Uterus (tissue), 4 donors: ENCODE results near the gene DDX23. TPM values are rescaled to one million over a fixed set of nuclear protein-coding genes. Genes with fewer than 3 reads are reported as not detected.

Experiments
- DNase-seq, 2 donors: peaks; one replicate each; pipeline ENCODE4 v3.0.0-alpha.2; 2019 to 2020
- H3K27ac ChIP-seq, 2 donors: fragments of 200-600 bp; sonication (generic); 1 replicate in 1 of 2; 2 replicates in 1 of 2; pipeline ENCODE4 v1.5.1; 2016 to 2018
- H3K27me3 ChIP-seq, 2 donors: fragments of 200-600 bp; sonication (generic); one replicate each; pipeline ENCODE4 v1.5.1; 2018 to 2019; ENCODE audit warnings: control low read depth in 1 of 2
- H3K36me3 ChIP-seq, 2 donors: fragments of 200-600 bp; sonication (generic); one replicate each; pipeline ENCODE4 v1.5.1; 2019; ENCODE audit warnings: control low read depth in 1 of 2
- H3K4me1 ChIP-seq, 2 donors: fragments of 200-600 bp; sonication (generic); one replicate each; pipeline ENCODE4 v1.5.1; 2018 to 2019; ENCODE audit warnings: control low read depth in 1 of 2
- H3K4me3 ChIP-seq, 2 donors: fragments of 200-600 bp; sonication (generic); 1 replicate in 1 of 2; 2 replicates in 1 of 2; pipeline ENCODE4 v1.5.1; 2018 to 2019; ENCODE audit warnings: mild to moderate bottlenecking in 1 of 2
- H3K9me3 ChIP-seq, 2 donors: fragments of 200-600 bp; sonication (generic); one replicate each; pipeline ENCODE4 v1.5.1; 2019; ENCODE audit warnings: control low read depth in 1 of 2
- CTCF ChIP-seq, 4 experiments: fragments of 200-600 bp in 2 of 4; fragments of 450-650 bp in 2 of 4; sonication (generic) in 2 of 4; IDR thresholded peaks; one replicate each; pipeline ENCODE4 v1.5.1; 2016 to 2019; ENCODE audit warnings: antibody characterized with exemption in 4 of 4, mild to moderate bottlenecking in 2 of 4, moderate library complexity in 1 of 4
- POLR2A ChIP-seq, 2 donors: fragments of 450-650 bp; IDR thresholded peaks; one replicate each; pipeline ENCODE4 v1.6.1; 2016; ENCODE audit warnings: antibody characterized with exemption in 2 of 2, mild to moderate bottlenecking in 1 of 2, moderate library complexity in 1 of 2
- intact Hi-C: fragments of 100-400 bp; cut with DNase I; formaldehyde crosslinking; loops from one replicate; pipeline ENCODE4 v1.15.1; 2023; ENCODE audit warnings: low total_unique reads
- total RNA-seq, 4 donors: library from RNA; depleted of rRNA in 3 of 4; stranded (reverse); fragments of >200 nt in 3 of 4; gene quantifications; one replicate each; pipeline versions ENCODE4 v1.1.0 to v1.2.4, GENCODE V29; 2014 to 2023
- donor health status: DM: yes; HTN: yes; CAD: no.

The DDX23 gene
- total RNA-seq, 4 donors from 2014 or later = 43.8 to 238 (median 81.8) TPM

- Histone ChIP-seq H3K9me3 (no peaks in the 10 kb centered on the region), H3K4me3 (peak overlapping the region; percentile 72 to 97), H3K27ac (peak overlapping the region; percentile 97 to 98), H3K36me3 (no peaks in the 10 kb centered on the region), H3K4me1 (peaks cover 7 to 12% of the 10 kb centered on the region in 2 donors), H3K27me3 (no peaks in the 10 kb centered on the region)
- peak in 1 of 2 donors; percentile 68 for DNase-seq
- intact Hi-C loops = no loop called here
- TF ChIP-seq CTCF (IDR thresholded peaks at IDR 0.05) (no peak), POLR2A (IDR thresholded peaks at IDR 0.05) (no peak)
Observed at GRCh38 chr12:48813465-48814261, 38.3 kb downstream of the DDX23 start.

GRCh38 chr12:48812389-48812788 is 39.6 kb downstream of the DDX23 start:
- TF ChIP-seq POLR2A (IDR thresholded peaks at IDR 0.05) (no peak), CTCF (IDR thresholded peaks at IDR 0.05) (no peak)
- H3K27ac ChIP-seq = peak overlapping the region; percentile 97 to 98

GRCh38 chr12:48811437-48812090 is 40.4 kb downstream of the DDX23 start:
- Histone ChIP-seq H3K4me3 (no peak overlapping the region), H3K36me3 (no peaks in the 10 kb centered on the region), H3K9me3 (no peaks in the 10 kb centered on the region), H3K27ac (peak overlapping the region; percentile 97 to 98), H3K27me3 (no peaks in the 10 kb centered on the region), H3K4me1 (peaks cover 7 to 12% of the 10 kb centered on the region in 2 donors)
- TF ChIP-seq CTCF (IDR thresholded peaks at IDR 0.05) (no peak), POLR2A (IDR thresholded peaks at IDR 0.05) (no peak)
- DNase-seq = no peak
- intact Hi-C loops = no loop called here

More at GRCh38 chr12:48812389-48812788, 39.6 kb downstream of the DDX23 start:
- intact Hi-C loops = no loop called here
- Histone ChIP-seq H3K4me3 (no peak overlapping the region), H3K36me3 (no peaks in the 10 kb centered on the region), H3K4me1 (peaks cover 7 to 12% of the 10 kb centered on the region in 2 donors), H3K9me3 (no peaks in the 10 kb centered on the region), H3K27me3 (no peaks in the 10 kb centered on the region)
- no peak for DNase-seq

GRCh38 chr12:48810903-48811431 is 41.0 kb downstream of the DDX23 start:
- intact Hi-C loops = no loop called here
- Histone ChIP-seq H3K9me3 (no peaks in the 10 kb centered on the region), H3K4me1 (peaks cover 3 to 12% of the 10 kb centered on the region in 2 donors), H3K36me3 (no peaks in the 10 kb centered on the region), H3K27ac (peak overlapping the region; percentile 97 to 98), H3K27me3 (no peaks in the 10 kb centered on the region), H3K4me3 (no peak overlapping the region)
- peak in 1 of 2 donors; percentile 67 for DNase-seq
- TF ChIP-seq CTCF (IDR thresholded peaks at IDR 0.05) (no peak), POLR2A (IDR thresholded peaks at IDR 0.05) (no peak)

GRCh38 chr12:48807981-48808380 is 44.0 kb downstream of the DDX23 start:
- Histone ChIP-seq H3K36me3 (no peaks in the 10 kb centered on the region), H3K27ac (no peak overlapping the region), H3K4me1 (peaks cover 0 to 12% of the 10 kb centered on the region in 2 donors), H3K9me3 (no peaks in the 10 kb centered on the region), H3K27me3 (no peaks in the 10 kb centered on the region), H3K4me3 (no peak overlapping the region)
- no peak for DNase-seq
- TF ChIP-seq CTCF (IDR thresholded peaks at IDR 0.05) = no peak
- no peak for TF ChIP-seq POLR2A (IDR thresholded peaks at IDR 0.05)
- intact Hi-C loops = no loop called here
